Measurements from ENCODE around the gene MLC1.

Gene MLC1

GRCh38 chr22:50118129-50118528, 32.9 kb upstream of the MLC1 start:
- Histone ChIP-seq H3K27me3 (replicated peaks) (no peaks in the 10 kb centered on the region), H3K36me3 (replicated peaks) (no peaks in the 10 kb centered on the region), H3K27ac (peak overlapping the region; percentile 56), H3K4me3 (ENCODE audit: low read depth, low read length) (no peak overlapping the region)
- in situ Hi-C loops (cut with HindIII; ENCODE audit: low pct_ligation_motif_present, low sequenced_read_pairs), result no loop called here
- DNase-seq, result no peak
- TF ChIP-seq CTCF (IDR thresholded peaks at IDR 0.05; ENCODE audit: low read depth, low read length, missing control alignments), result no peak

GRCh38 chr22:50117168-50117762, 32.0 kb upstream of the MLC1 start:
- no peak overlapping the region for H3K4me3 ChIP-seq (ENCODE audit: low read depth, low read length)
- no peaks in the 10 kb centered on the region for H3K36me3 ChIP-seq (replicated peaks)
- in situ Hi-C loops (cut with HindIII; ENCODE audit: low pct_ligation_motif_present, low sequenced_read_pairs), result no loop called here
- H3K27ac ChIP-seq, result no peak overlapping the region
- DNase-seq, result no peak
- no peaks in the 10 kb centered on the region for H3K27me3 ChIP-seq (replicated peaks)
- no peak for TF ChIP-seq CTCF (IDR thresholded peaks at IDR 0.05; ENCODE audit: low read depth, low read length, missing control alignments)

- no peak for DNase-seq
- no peak overlapping the region for H3K4me3 ChIP-seq (ENCODE audit: low read depth, low read length)
- H3K36me3 ChIP-seq (replicated peaks), result no peaks in the 10 kb centered on the region
- H3K27ac ChIP-seq, result no peak overlapping the region
- TF ChIP-seq CTCF (IDR thresholded peaks at IDR 0.05; ENCODE audit: low read depth, low read length, missing control alignments), result no peak
- in situ Hi-C loops (cut with HindIII; ENCODE audit: low pct_ligation_motif_present, low sequenced_read_pairs), result no loop called here
- H3K27me3 ChIP-seq (replicated peaks), result no peaks in the 10 kb centered on the region
Measured at GRCh38 chr22:50115693-50116092, 30.5 kb upstream of the MLC1 start.

GRCh38 chr22:50114221-50115021, 29.2 kb upstream of the MLC1 start:
- in situ Hi-C loops (cut with HindIII; ENCODE audit: low pct_ligation_motif_present, low sequenced_read_pairs), result no loop called here
- no peaks in the 10 kb centered on the region for H3K27me3 ChIP-seq (replicated peaks)
- peak overlapping the region; percentile 36 for H3K4me3 ChIP-seq (ENCODE audit: low read depth, low read length)
- TF ChIP-seq CTCF (IDR thresholded peaks at IDR 0.05; ENCODE audit: low read depth, low read length, missing control alignments), result no peak
- DNase-seq, result peak; percentile 49
- H3K27ac ChIP-seq, result peak overlapping the region; percentile 65
- H3K36me3 ChIP-seq (replicated peaks), result no peaks in the 10 kb centered on the region

- no peaks in the 10 kb centered on the region for H3K27me3 ChIP-seq (replicated peaks)
- in situ Hi-C loops (cut with HindIII; ENCODE audit: low pct_ligation_motif_present, low sequenced_read_pairs), result no loop called here
- peak; percentile 85 for DNase-seq
- no peak overlapping the region for H3K4me3 ChIP-seq (ENCODE audit: low read depth, low read length)
- H3K36me3 ChIP-seq (replicated peaks), result no peaks in the 10 kb centered on the region
- H3K27ac ChIP-seq, result peak overlapping the region; percentile 56
- TF ChIP-seq CTCF (IDR thresholded peaks at IDR 0.05; ENCODE audit: low read depth, low read length, missing control alignments), result no peak
Measured at GRCh38 chr22:50112151-50113118, 27.2 kb upstream of the MLC1 start.
